ENCODE measurements around the gene GPR107. TPM values are rescaled to one million over a fixed set of nuclear protein-coding genes. Genes with fewer than 3 reads are reported as not detected.

GPR107 gene
- polyA plus RNA-seq, 3 donors, result 6.0 to 22.6 (median 6.0) TPM

- H3K36me3 ChIP-seq (replicated peaks in 1 of 2; ENCODE audit: control insufficient read depth in 1 of 2, insufficient read depth in 2 of 2, low read length in 2 of 2), result peaks cover 63 to 94% of the 10 kb centered on the region in 2 donors
- no peak overlapping the region for H3K4me3 ChIP-seq (replicated peaks in 1 of 3; ENCODE audit: low read depth in 2 of 3, low read length in 3 of 3)
- no peak overlapping the region for H3K4me2 ChIP-seq (replicated peaks; ENCODE audit: extremely low read depth, low read length, poor library complexity, severe bottlenecking)
- no peak overlapping the region for H3K9ac ChIP-seq (ENCODE audit: insufficient read depth, low read length, poor library complexity, severe bottlenecking)
- H3K4me3 Mint-ChIP-seq, result no peak overlapping the region
- H3K27ac ChIP-seq (ENCODE audit: low read depth in 1 of 2, low read length in 2 of 2), result no peak overlapping the region
- H4K20me1 ChIP-seq (ENCODE audit: insufficient read depth, low read length), result peaks cover 5% of the 10 kb centered on the region
- TF ChIP-seq CTCF (IDR thresholded peaks at IDR 0.05), result no peak
- peaks cover 65 to 86% of the 10 kb centered on the region in 2 donors for H3K36me3 Mint-ChIP-seq
- no peaks in the 10 kb centered on the region for H3K27me3 ChIP-seq (ENCODE audit: control insufficient read depth in 2 of 2, insufficient read depth in 2 of 2, low read length in 2 of 2)
- no peaks in the 10 kb centered on the region for H3K4me1 ChIP-seq (ENCODE audit: control insufficient read depth in 1 of 2, insufficient read depth in 2 of 2, low read length in 2 of 2)
- no peaks in the 10 kb centered on the region for H3K79me2 ChIP-seq (ENCODE audit: insufficient read depth, low read length)
- no peaks in the 10 kb centered on the region for H3K9me3 Mint-ChIP-seq
- 100% methylated on average over 1 of the region's 3 CpGs for WGBS (ENCODE audit: insufficient coverage)
- H3K9me3 ChIP-seq (replicated peaks in 1 of 2; ENCODE audit: control insufficient read depth in 1 of 2, insufficient read depth in 1 of 2, low read length in 2 of 2), result no peaks in the 10 kb centered on the region
- peak overlapping the region in 1 of 7 donors; percentile 32 for H3K27ac Mint-ChIP-seq
- peaks cover under 1% of the 10 kb centered on the region for H3K4me1 Mint-ChIP-seq
- DNase-seq, result no peak
- peaks cover 0 to 2% (median 0%) of the 10 kb centered on the region in 3 donors for H3K27me3 Mint-ChIP-seq (ENCODE audit: low read depth in 3 of 3)
- H2AFZ ChIP-seq (ENCODE audit: insufficient read depth, low read depth, low read length, poor library complexity, severe bottlenecking), result no peak overlapping the region
- intact Hi-C loops (cut with micrococcal nuclease), result no loop called here
These were observed 58.9 kb downstream of the GPR107 start for GRCh38 chr9:130112538-130113151.

GRCh38 chr9:130114741-130115140 lies 61.0 kb downstream of the GPR107 start:
- Histone ChIP-seq H3K9ac (ENCODE audit: insufficient read depth, low read length, poor library complexity, severe bottlenecking) (no peak overlapping the region), H3K4me2 (replicated peaks; ENCODE audit: extremely low read depth, low read length, poor library complexity, severe bottlenecking) (no peak overlapping the region), H3K9me3 (replicated peaks in 1 of 2; ENCODE audit: control insufficient read depth in 1 of 2, insufficient read depth in 1 of 2, low read length in 2 of 2) (no peaks in the 10 kb centered on the region), H3K4me3 (replicated peaks in 1 of 3; ENCODE audit: low read depth in 2 of 3, low read length in 3 of 3) (no peak overlapping the region), H3K36me3 (replicated peaks in 1 of 2; ENCODE audit: control insufficient read depth in 1 of 2, insufficient read depth in 2 of 2, low read length in 2 of 2) (peaks cover 60 to 94% of the 10 kb centered on the region in 2 donors), H3K27ac (ENCODE audit: low read depth in 1 of 2, low read length in 2 of 2) (no peak overlapping the region), H4K20me1 (ENCODE audit: insufficient read depth, low read length) (peaks cover 11% of the 10 kb centered on the region), H2AFZ (ENCODE audit: insufficient read depth, low read depth, low read length, poor library complexity, severe bottlenecking) (no peak overlapping the region), H3K4me1 (ENCODE audit: control insufficient read depth in 1 of 2, insufficient read depth in 2 of 2, low read length in 2 of 2) (no peaks in the 10 kb centered on the region), H3K27me3 (ENCODE audit: control insufficient read depth in 2 of 2, insufficient read depth in 2 of 2, low read length in 2 of 2) (no peaks in the 10 kb centered on the region), H3K79me2 (ENCODE audit: insufficient read depth, low read length) (no peaks in the 10 kb centered on the region)
- Mint-ChIP-seq H3K27ac (no peak overlapping the region), H3K27me3 (ENCODE audit: low read depth in 3 of 3) (peaks cover 0 to 2% (median 0%) of the 10 kb centered on the region in 3 donors), H3K36me3 (peaks cover 66 to 89% of the 10 kb centered on the region in 2 donors), H3K4me1 (no peaks in the 10 kb centered on the region), H3K4me3 (no peak overlapping the region), H3K9me3 (no peaks in the 10 kb centered on the region)
- no peak for DNase-seq
- TF ChIP-seq CTCF (IDR thresholded peaks at IDR 0.05), result no peak
- intact Hi-C loops (cut with micrococcal nuclease), result no loop called here
